ENCODE results near the gene PLTP. TPM values are rescaled to one million over a fixed set of nuclear protein-coding genes. Genes with fewer than 3 reads are reported as not detected.
"Not testable (repeated sequence)": the region's sequence is repeated elsewhere in the genome, so short reads cannot be mapped to it uniquely, and the experiment has no call there.

PLTP gene
- total RNA-seq, 1 experiment from 2014 or later: 4.7 TPM

- H3K27ac ChIP-seq (ENCODE audit: low read depth, low read length); H3K9ac ChIP-seq (ENCODE audit: low read length); H3K4me2 ChIP-seq (ENCODE audit: low read length); BruUV-seq (replicated peaks); H4K20me1 ChIP-seq (ENCODE audit: insufficient read depth); ATAC-seq; POLR2A ChIA-PET; RAD21 ChIA-PET (ENCODE audit: low non-redundant PET in 1 of 2, low total read pairs in 2 of 2, uncharacterized antibody in 2 of 2, unreplicated experiment in 2 of 2); H3K9me3 ChIP-seq (ENCODE audit: control insufficient read depth in 1 of 2, insufficient read depth in 1 of 2, low read depth in 1 of 2, low read length in 2 of 2); H3K4me3 ChIP-seq (replicated peaks in 1 of 2; ENCODE audit: low read depth in 1 of 2, low read length in 2 of 2); H2AFZ ChIP-seq (ENCODE audit: low read depth, low read length, poor library complexity, severe bottlenecking); DNase-seq (ENCODE audit: low read depth, low spot score); H3K36me3 ChIP-seq (ENCODE audit: control insufficient read depth in 1 of 2, insufficient read depth in 2 of 2, low read length in 2 of 2); H3K9me2 ChIP-seq (ENCODE audit: insufficient read depth); H3K27me3 ChIP-seq (ENCODE audit: insufficient read depth, low read length): not testable (repeated sequence)
- Histone ChIP-seq H3K4me1 (ENCODE audit: control insufficient read depth in 1 of 2, insufficient read depth in 2 of 2, low read length in 2 of 2) (peaks cover 4 to 21% of the 10 kb centered on the region in 2 experiments; a peak in 3 of 4 replicates), H3K79me2 (ENCODE audit: insufficient read depth, low read length) (peaks cover 13% of the 10 kb centered on the region)
- CTCF ChIA-PET: interaction anchor here (1.2 kb wide), 1 partner anchor 46 kb away, joined by 3 read pairs; no protein-coding TSS in a partner anchor
- intact Hi-C loops (cut with micrococcal nuclease): loop anchor here (10.0 kb wide), 2 partner anchors 97 to 387 kb away; partner anchors contain the start of genes EPPIN and SNX21
Observed at GRCh38 chr20:45931680-45932079, 19.7 kb upstream of the PLTP start.

GRCh38 chr20:45927071-45927878, 15.3 kb upstream of the PLTP start:
- Histone ChIP-seq H3K36me3 (ENCODE audit: control insufficient read depth in 1 of 2, insufficient read depth in 2 of 2, low read length in 2 of 2) (no peaks in the 10 kb centered on the region), H3K4me1 (ENCODE audit: control insufficient read depth in 1 of 2, insufficient read depth in 2 of 2, low read length in 2 of 2) (no peaks in the 10 kb centered on the region), H3K27ac (ENCODE audit: low read depth, low read length) (no peak overlapping the region), H3K4me2 (ENCODE audit: low read length) (no peak overlapping the region), H3K27me3 (ENCODE audit: insufficient read depth, low read length) (no peaks in the 10 kb centered on the region), H3K79me2 (ENCODE audit: insufficient read depth, low read length) (no peaks in the 10 kb centered on the region), H3K9ac (ENCODE audit: low read length) (no peak overlapping the region), H2AFZ (ENCODE audit: low read depth, low read length, poor library complexity, severe bottlenecking) (no peak overlapping the region), H3K4me3 (replicated peaks in 1 of 2; ENCODE audit: low read depth in 1 of 2, low read length in 2 of 2) (no peak overlapping the region), H4K20me1 (ENCODE audit: insufficient read depth) (no peaks in the 10 kb centered on the region), H3K9me3 (ENCODE audit: control insufficient read depth in 1 of 2, insufficient read depth in 1 of 2, low read depth in 1 of 2, low read length in 2 of 2) (no peaks in the 10 kb centered on the region), H3K9me2 (ENCODE audit: insufficient read depth) (no peaks in the 10 kb centered on the region)
- POLR2A ChIA-PET: interaction anchor here (1.0 kb wide), 1 partner anchor 11 kb away, joined by 3 read pairs; no protein-coding TSS in a partner anchor
- RAD21 ChIA-PET (ENCODE audit: low non-redundant PET in 1 of 2, low total read pairs in 2 of 2, uncharacterized antibody in 2 of 2, unreplicated experiment in 2 of 2): no interaction called here
- CTCF ChIA-PET: no interaction called here
- BruUV-seq (replicated peaks): no TSS peak
- intact Hi-C loops (cut with micrococcal nuclease): no loop called here
- DNase-seq (ENCODE audit: low read depth, low spot score): no peak
- no peak for ATAC-seq
- no peak for TF ChIP-seq CEBPB (IDR thresholded peaks at IDR 0.05; ENCODE audit: low read depth)
- no peak for TF ChIP-seq MAX (IDR thresholded peaks at IDR 0.05)
- no peak for TF ChIP-seq TCF7L2 (IDR thresholded peaks at IDR 0.05; ENCODE audit: borderline replicate concordance, extremely low read depth, insufficient read depth, insufficient read length)
- no peak for TF ChIP-seq JUND (IDR thresholded peaks at IDR 0.05)
- no peak for TF ChIP-seq CTCF (IDR thresholded peaks at IDR 0.05 in 2 of 3, conservative IDR thresholded peaks at IDR 0.05 in 1 of 3; ENCODE audit: borderline replicate concordance in 1 of 3, insufficient read depth in 1 of 3, low read depth in 2 of 3, low read length in 2 of 3)
- no peak for TF ChIP-seq POLR2AphosphoS5 (IDR thresholded peaks at IDR 0.05; ENCODE audit: low read depth, low read length)
- no peak for TF ChIP-seq POLR2A (IDR thresholded peaks at IDR 0.05; ENCODE audit: borderline replicate concordance, extremely low read depth, insufficient read depth, insufficient read length)
- TF ChIP-seq REST (IDR thresholded peaks at IDR 0.05; ENCODE audit: low read depth): no peak
- TF ChIP-seq, protein P1, sequence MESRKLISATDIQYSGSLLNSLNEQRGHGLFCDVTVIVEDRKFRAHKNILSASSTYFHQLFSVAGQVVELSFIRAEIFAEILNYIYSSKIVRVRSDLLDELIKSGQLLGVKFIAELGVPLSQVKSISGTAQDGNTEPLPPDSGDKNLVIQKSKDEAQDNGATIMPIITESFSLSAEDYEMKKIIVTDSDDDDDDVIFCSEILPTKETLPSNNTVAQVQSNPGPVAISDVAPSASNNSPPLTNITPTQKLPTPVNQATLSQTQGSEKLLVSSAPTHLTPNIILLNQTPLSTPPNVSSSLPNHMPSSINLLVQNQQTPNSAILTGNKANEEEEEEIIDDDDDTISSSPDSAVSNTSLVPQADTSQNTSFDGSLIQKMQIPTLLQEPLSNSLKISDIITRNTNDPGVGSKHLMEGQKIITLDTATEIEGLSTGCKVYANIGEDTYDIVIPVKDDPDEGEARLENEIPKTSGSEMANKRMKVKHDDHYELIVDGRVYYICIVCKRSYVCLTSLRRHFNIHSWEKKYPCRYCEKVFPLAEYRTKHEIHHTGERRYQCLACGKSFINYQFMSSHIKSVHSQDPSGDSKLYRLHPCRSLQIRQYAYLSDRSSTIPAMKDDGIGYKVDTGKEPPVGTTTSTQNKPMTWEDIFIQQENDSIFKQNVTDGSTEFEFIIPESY (IDR thresholded peaks at IDR 0.05; ENCODE audit: extremely low read depth, insufficient replicate concordance, low read length): no peak
- no peak for TF ChIP-seq SRF (IDR thresholded peaks at IDR 0.05; ENCODE audit: low read depth)

All from HCT116 (cell line).